ENCODE results near the gene ZC3H4. TPM values are rescaled to one million over a fixed set of nuclear protein-coding genes. Genes with fewer than 3 reads are reported as not detected.
"Not testable (repeated sequence)": the region's sequence is repeated elsewhere in the genome, so short reads cannot be mapped to it uniquely, and the experiment has no call there.

The ZC3H4 gene
- total RNA-seq, 1 donor from 2014 or later: 14.6 TPM

DNA sequence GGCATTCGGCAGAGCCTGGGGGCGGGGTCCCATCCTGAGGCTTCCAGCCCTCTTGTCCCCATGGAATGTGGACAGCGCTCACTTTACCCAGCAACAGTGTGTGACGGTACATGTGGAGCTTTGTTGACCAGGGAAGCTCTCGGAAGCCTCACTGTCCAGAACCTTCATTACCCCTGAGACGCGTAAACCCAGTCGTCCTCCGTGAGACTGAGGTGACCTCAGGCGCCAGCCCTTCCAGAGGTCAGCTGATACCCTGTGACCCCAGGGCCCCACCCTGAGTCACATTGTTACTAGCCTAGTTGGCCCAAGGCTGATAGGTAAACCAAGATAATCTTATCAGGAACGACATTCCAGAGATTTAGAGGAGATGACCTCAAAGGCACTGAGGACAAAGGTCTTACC lies 55.0 kb downstream of the ZC3H4 start:
- no peaks in the 10 kb centered on the region for H3K36me3 ChIP-seq (ENCODE audit: control insufficient read depth in 3 of 3, insufficient read depth in 3 of 3, low read length in 3 of 3)
- peaks cover 0 to 1% (median under 1%) of the 10 kb centered on the region in 3 donors for H3K4me1 ChIP-seq (ENCODE audit: control insufficient read depth in 3 of 3, insufficient read depth in 3 of 3, low read length in 3 of 3)
- no peak overlapping the region for H3K4me3 ChIP-seq (ENCODE audit: low read length in 3 of 3)

DNA sequence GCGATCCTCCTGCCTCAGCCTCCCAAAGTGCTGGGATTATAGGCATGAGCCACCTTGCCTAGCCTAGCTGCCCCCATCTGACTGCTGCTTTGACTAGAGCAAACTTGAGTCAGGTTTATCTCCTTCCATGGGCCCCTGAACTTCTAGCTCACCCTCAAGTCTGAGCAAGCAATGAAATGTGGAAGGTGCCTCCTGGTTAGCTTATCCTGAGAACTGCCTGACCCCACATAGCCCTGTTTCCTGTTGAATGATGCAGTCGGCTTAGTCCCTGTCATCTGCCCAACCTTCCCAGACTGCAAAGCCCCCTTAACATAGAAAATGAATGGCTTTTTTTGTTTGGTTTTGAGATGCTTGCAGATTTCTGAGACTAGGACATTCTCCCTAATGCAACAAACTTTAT lies 56.2 kb downstream of the ZC3H4 start:
- no peak overlapping the region for H3K9ac ChIP-seq (ENCODE audit: low read depth in 1 of 3, low read length in 3 of 3)
- H3K27ac ChIP-seq (ENCODE audit: low read depth, low read length): no peak overlapping the region
- H3K27me3 ChIP-seq (ENCODE audit: control insufficient read depth in 3 of 3, insufficient read depth in 3 of 3, low read length in 3 of 3): no peaks in the 10 kb centered on the region
- no peaks in the 10 kb centered on the region for H3K9me3 ChIP-seq (ENCODE audit: control insufficient read depth in 3 of 3, low read length in 3 of 3)
- H3K36me3 ChIP-seq (ENCODE audit: control insufficient read depth in 3 of 3, insufficient read depth in 3 of 3, low read length in 3 of 3): no peaks in the 10 kb centered on the region
- no peaks in the 10 kb centered on the region for H3K4me1 ChIP-seq (ENCODE audit: control insufficient read depth in 3 of 3, insufficient read depth in 3 of 3, low read length in 3 of 3)
- no peak overlapping the region for H3K4me3 ChIP-seq (ENCODE audit: low read length in 3 of 3)

More for the DNA sequence above, 55.0 kb downstream of the ZC3H4 start:
- H3K27me3 ChIP-seq (ENCODE audit: control insufficient read depth in 3 of 3, insufficient read depth in 3 of 3, low read length in 3 of 3): no peaks in the 10 kb centered on the region
- no peak overlapping the region for H3K9ac ChIP-seq (ENCODE audit: low read depth in 1 of 3, low read length in 3 of 3)
- no peaks in the 10 kb centered on the region for H3K9me3 ChIP-seq (ENCODE audit: control insufficient read depth in 3 of 3, low read length in 3 of 3)
- H3K27ac ChIP-seq (ENCODE audit: low read depth, low read length): no peak overlapping the region

DNA sequence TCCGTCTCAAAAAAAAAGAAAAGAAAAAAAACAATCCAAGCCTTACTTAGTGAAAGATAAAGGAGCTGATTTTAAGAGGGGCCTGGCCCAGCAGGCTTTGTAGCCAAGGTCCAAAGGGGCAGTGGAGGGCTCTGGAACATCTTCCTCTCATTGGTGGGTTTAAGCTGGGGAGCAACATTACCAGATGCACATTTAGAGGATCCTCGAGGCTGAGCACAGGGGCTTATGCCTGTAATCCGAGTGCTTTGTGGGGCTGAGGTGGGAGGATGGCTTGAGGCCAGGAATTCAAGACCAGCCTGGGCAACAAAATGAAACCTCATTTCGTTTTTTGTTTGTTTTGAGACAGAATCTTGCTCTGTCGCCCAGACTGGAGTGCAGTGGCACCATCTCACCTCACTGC lies 57.2 kb downstream of the ZC3H4 start:
- Histone ChIP-seq H3K9me3 (ENCODE audit: control insufficient read depth in 3 of 3, low read length in 3 of 3) (no peaks in the 10 kb centered on the region), H3K4me1 (ENCODE audit: control insufficient read depth in 3 of 3, insufficient read depth in 3 of 3, low read length in 3 of 3) (no peaks in the 10 kb centered on the region), H3K9ac (ENCODE audit: low read depth in 1 of 3, low read length in 3 of 3) (no peak overlapping the region), H3K36me3 (ENCODE audit: control insufficient read depth in 3 of 3, insufficient read depth in 3 of 3, low read length in 3 of 3) (no peaks in the 10 kb centered on the region), H3K4me3 (ENCODE audit: low read length in 3 of 3) (no peak overlapping the region), H3K27ac (ENCODE audit: low read depth, low read length) (no peak overlapping the region), H3K27me3 (ENCODE audit: control insufficient read depth in 3 of 3, insufficient read depth in 3 of 3, low read length in 3 of 3) (no peaks in the 10 kb centered on the region)

DNA sequence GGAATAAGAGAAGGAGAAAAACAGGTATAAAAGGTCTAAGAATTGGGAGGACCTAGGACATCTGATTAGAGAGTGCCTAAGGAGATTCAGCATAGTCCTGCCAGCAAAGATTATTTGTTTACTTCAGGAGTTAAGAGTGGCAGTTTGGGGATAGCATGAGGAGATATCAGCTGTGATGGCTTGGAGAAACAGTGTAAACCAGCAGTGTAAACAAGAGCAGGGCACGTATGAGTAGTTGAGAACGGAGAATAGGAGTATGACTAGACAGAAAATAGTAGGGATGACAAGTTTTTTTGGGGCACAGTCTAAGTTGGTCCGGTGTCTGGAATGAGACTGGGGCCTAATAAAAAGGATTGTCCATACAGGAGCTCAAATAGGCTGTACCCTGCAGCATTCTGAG lies 63.0 kb downstream of the ZC3H4 start:
- H3K4me3 ChIP-seq (ENCODE audit: low read length in 3 of 3); H3K27me3 ChIP-seq (ENCODE audit: control insufficient read depth in 3 of 3, insufficient read depth in 3 of 3, low read length in 3 of 3); H3K9ac ChIP-seq (ENCODE audit: low read depth in 1 of 3, low read length in 3 of 3); H3K9me3 ChIP-seq (ENCODE audit: control insufficient read depth in 3 of 3, low read length in 3 of 3); H3K4me1 ChIP-seq (ENCODE audit: control insufficient read depth in 3 of 3, insufficient read depth in 3 of 3, low read length in 3 of 3); H3K27ac ChIP-seq (ENCODE audit: low read depth, low read length); H3K36me3 ChIP-seq (ENCODE audit: control insufficient read depth in 3 of 3, insufficient read depth in 3 of 3, low read length in 3 of 3): not testable (repeated sequence)

DNA sequence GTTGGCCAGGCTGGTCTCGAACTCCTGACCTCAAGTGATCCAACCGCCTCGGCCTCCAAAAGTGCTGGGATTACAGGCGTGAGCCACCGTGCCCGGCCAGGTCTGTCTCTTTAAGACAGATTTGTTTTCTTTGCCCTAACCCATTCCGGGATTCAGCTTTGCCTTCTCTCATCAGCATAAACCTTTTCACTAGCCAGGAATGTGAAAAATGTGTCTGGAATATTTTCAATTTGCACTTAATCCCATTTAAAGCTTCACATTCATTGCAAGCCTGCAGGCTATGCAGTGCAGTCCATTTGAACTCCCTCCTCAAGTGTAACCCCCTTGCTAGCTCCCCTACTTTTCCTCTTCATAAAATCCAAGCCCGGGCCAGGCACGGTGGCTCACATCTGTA lies 64.3 kb downstream of the ZC3H4 start:
- Histone ChIP-seq H3K27me3 (ENCODE audit: control insufficient read depth in 3 of 3, insufficient read depth in 3 of 3, low read length in 3 of 3) (no peaks in the 10 kb centered on the region), H3K4me3 (ENCODE audit: low read length in 3 of 3) (no peak overlapping the region), H3K27ac (ENCODE audit: low read depth, low read length) (no peak overlapping the region), H3K36me3 (ENCODE audit: control insufficient read depth in 3 of 3, insufficient read depth in 3 of 3, low read length in 3 of 3) (no peaks in the 10 kb centered on the region), H3K4me1 (ENCODE audit: control insufficient read depth in 3 of 3, insufficient read depth in 3 of 3, low read length in 3 of 3) (peaks cover 5 to 7% (median 6%) of the 10 kb centered on the region in 3 donors), H3K9ac (ENCODE audit: low read depth in 1 of 3, low read length in 3 of 3) (no peak overlapping the region), H3K9me3 (ENCODE audit: control insufficient read depth in 3 of 3, low read length in 3 of 3) (no peaks in the 10 kb centered on the region)

DNA sequence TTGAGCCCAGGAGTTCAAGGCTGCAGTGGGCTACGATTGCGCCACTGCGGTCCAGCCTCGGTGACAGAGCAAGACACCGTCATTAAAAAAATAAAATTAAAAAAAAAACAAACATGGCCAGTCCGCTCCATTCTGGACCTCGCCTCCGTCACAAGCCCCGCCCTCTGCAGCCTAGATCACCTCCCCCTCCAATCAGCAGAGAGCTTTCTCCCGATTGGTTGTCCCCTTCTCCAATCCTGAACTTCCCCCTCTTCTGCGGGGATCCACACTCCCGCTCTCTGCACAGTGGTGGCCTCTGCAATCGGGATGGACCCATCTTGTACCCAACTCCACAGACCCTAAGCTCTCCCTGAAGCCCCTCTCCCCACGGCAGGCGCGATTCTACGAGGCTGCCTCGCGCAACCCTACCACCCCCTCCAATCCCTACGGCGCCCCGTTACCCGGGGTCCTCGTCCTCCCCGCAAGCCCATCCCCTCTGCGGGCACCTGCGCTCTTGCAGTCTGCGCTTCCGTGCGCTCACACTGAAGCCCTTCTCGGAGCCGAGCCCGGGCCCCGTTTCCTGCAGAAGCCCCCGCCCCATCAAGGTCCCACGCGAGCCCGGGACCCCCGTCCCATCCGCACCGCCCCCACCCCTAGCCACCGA lies 65.7 kb downstream of the ZC3H4 start:
- no peaks in the 10 kb centered on the region for H3K36me3 ChIP-seq (ENCODE audit: control insufficient read depth in 3 of 3, insufficient read depth in 3 of 3, low read length in 3 of 3)
- peak overlapping the region; percentile 59 for H3K27ac ChIP-seq (ENCODE audit: low read depth, low read length)
- H3K4me3 ChIP-seq (ENCODE audit: low read length in 3 of 3): peak overlapping the region; percentile 72 to 84 (median 76)
- H3K27me3 ChIP-seq (ENCODE audit: control insufficient read depth in 3 of 3, insufficient read depth in 3 of 3, low read length in 3 of 3): no peaks in the 10 kb centered on the region
- H3K4me1 ChIP-seq (ENCODE audit: control insufficient read depth in 3 of 3, insufficient read depth in 3 of 3, low read length in 3 of 3): peaks cover 5 to 7% (median 6%) of the 10 kb centered on the region in 3 donors
- peak overlapping the region; percentile 46 to 81 (median 61) for H3K9ac ChIP-seq (ENCODE audit: low read depth in 1 of 3, low read length in 3 of 3)
- no peaks in the 10 kb centered on the region for H3K9me3 ChIP-seq (ENCODE audit: control insufficient read depth in 3 of 3, low read length in 3 of 3)

DNA sequence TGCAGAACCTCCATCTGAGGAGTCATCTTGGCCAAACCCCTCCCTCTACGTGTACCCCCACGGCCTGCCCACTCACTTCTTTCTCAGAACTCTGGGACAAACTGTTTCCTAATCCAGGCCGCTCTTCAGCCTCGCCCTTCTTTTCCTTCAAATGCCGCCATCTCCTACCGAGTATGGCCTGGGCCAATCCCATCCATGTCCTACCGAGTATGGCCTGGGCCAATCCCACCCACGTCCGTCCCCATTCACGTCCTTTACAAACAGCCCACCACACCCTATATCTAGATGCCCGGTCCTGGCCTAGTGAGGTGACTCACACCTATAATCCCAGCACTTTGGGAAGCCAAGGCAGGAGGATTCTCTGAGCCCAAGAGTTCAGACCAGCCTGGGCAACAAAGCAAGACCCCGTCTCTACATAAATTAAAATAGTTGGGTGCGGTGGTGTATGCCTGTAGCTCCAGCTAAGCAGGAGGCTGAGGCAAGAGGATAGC lies 66.3 kb downstream of the ZC3H4 start:
- H3K4me1 ChIP-seq (ENCODE audit: control insufficient read depth in 3 of 3, insufficient read depth in 3 of 3, low read length in 3 of 3): peaks cover 5 to 7% (median 6%) of the 10 kb centered on the region in 3 donors
- no peaks in the 10 kb centered on the region for H3K27me3 ChIP-seq (ENCODE audit: control insufficient read depth in 3 of 3, insufficient read depth in 3 of 3, low read length in 3 of 3)
- no peak overlapping the region for H3K27ac ChIP-seq (ENCODE audit: low read depth, low read length)
- no peak overlapping the region for H3K9ac ChIP-seq (ENCODE audit: low read depth in 1 of 3, low read length in 3 of 3)
- no peaks in the 10 kb centered on the region for H3K9me3 ChIP-seq (ENCODE audit: control insufficient read depth in 3 of 3, low read length in 3 of 3)
- peak overlapping the region; percentile 72 to 84 (median 76) for H3K4me3 ChIP-seq (ENCODE audit: low read length in 3 of 3)
- H3K36me3 ChIP-seq (ENCODE audit: control insufficient read depth in 3 of 3, insufficient read depth in 3 of 3, low read length in 3 of 3): no peaks in the 10 kb centered on the region

DNA sequence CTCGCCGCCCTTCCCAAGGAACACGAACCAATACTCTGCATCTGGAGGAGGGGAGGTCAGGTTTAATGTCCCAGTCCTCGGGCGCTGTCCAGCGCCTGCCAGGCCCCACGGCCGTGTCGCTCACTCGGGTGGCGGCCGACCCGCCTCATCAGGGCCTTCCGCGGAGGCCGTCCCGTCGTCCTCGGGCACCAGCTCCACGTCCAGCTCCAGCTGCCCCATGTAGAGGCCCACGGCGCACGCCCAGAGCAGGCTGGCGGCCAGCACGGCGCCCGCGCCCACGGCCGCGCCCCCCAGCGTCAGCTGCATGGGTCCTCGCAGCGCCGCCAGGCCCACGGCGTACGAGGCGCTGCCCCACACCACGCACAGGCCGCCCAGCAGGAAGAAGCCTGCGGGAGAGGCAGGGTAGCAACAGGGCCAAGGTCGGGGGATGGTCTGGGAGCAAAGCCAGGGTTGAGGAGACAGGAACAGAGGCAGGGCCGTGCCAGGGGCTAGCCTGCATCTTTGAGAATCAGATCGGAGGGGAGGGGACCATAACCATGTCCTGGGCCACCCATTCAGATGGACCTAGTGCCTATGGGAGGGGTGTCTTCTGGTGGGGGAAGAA lies 67.6 kb downstream of the ZC3H4 start:
- no peaks in the 10 kb centered on the region for H3K36me3 ChIP-seq (ENCODE audit: control insufficient read depth in 3 of 3, insufficient read depth in 3 of 3, low read length in 3 of 3)
- peaks cover 5 to 7% (median 6%) of the 10 kb centered on the region in 3 donors for H3K4me1 ChIP-seq (ENCODE audit: control insufficient read depth in 3 of 3, insufficient read depth in 3 of 3, low read length in 3 of 3)

DNA sequence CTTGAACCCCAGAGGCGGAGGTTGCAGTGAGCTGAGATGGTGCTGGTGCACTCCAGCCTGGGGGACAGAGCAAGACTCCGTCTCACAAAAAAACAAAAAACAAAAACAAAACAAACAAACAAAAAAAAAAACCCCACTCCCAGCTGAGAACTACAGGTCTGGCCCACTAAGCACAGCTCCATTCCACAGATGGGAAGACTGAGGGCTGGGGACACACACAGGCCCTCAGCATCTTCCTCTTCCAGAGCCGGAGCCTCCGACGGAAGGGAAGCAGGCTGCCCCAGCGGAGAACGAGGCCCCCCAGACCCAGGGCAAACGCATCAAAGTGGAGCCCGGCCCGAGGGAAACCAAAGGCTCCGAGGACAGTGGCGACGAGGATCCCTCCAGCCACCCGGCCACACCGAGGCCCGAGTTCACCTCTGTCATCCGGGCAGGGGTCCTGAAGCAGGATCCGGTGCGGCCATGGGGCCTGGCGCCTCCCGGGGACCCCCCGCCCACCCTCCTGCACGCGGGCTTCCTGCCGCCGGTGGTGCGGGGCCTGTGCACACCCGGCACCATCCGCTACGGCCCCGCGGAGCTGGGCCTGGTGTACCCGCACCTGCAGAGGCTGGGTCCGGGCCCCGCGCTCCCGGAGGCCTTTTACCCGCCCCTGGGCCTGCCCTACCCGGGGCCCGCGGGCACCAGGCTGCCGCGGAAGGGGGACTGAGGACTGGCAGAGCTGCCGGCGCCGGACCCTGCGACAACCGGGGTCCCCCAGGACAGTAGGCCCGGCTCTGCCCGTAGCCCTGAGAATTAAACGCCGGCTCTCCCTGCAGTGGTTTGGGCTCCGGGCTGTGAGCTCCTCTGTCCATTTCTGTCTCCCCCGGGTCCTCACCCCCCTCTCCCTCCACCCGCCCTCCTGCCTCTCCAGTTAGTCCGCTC lies 68.4 kb downstream of the ZC3H4 start:
- Histone ChIP-seq H3K27me3 (ENCODE audit: control insufficient read depth in 3 of 3, insufficient read depth in 3 of 3, low read length in 3 of 3) (no peaks in the 10 kb centered on the region), H3K9ac (ENCODE audit: low read depth in 1 of 3, low read length in 3 of 3) (no peak overlapping the region), H3K4me1 (ENCODE audit: control insufficient read depth in 3 of 3, insufficient read depth in 3 of 3, low read length in 3 of 3) (peaks cover 5 to 7% (median 6%) of the 10 kb centered on the region in 3 donors), H3K4me3 (ENCODE audit: low read length in 3 of 3) (no peak overlapping the region), H3K36me3 (ENCODE audit: control insufficient read depth in 3 of 3, insufficient read depth in 3 of 3, low read length in 3 of 3) (no peaks in the 10 kb centered on the region), H3K27ac (ENCODE audit: low read depth, low read length) (no peak overlapping the region), H3K9me3 (ENCODE audit: control insufficient read depth in 3 of 3, low read length in 3 of 3) (no peaks in the 10 kb centered on the region)

More for the DNA sequence above, 67.6 kb downstream of the ZC3H4 start:
- no peaks in the 10 kb centered on the region for H3K27me3 ChIP-seq (ENCODE audit: control insufficient read depth in 3 of 3, insufficient read depth in 3 of 3, low read length in 3 of 3)
- no peak overlapping the region for H3K9ac ChIP-seq (ENCODE audit: low read depth in 1 of 3, low read length in 3 of 3)
- no peak overlapping the region for H3K4me3 ChIP-seq (ENCODE audit: low read length in 3 of 3)
- H3K9me3 ChIP-seq (ENCODE audit: control insufficient read depth in 3 of 3, low read length in 3 of 3): no peaks in the 10 kb centered on the region
- H3K27ac ChIP-seq (ENCODE audit: low read depth, low read length): no peak overlapping the region
